IMR-90 (cell line): ENCODE measurements around the gene PMEPA1. TPM values are rescaled to one million over a fixed set of nuclear protein-coding genes. Genes with fewer than 3 reads are reported as not detected.

ENCODE experiments used
- ATAC-seq: fragments of 200-7000 bp; cut with Tn5 transposase; 2 replicates; pipeline ENCODE4 v1.9.1; 2020; ENCODE audit warnings: low read depth, mild to moderate bottlenecking, moderate library complexity
- BruUV-seq: library from RNA; stranded (reverse); fragments of 400-500 nt; replicated peaks from 2 replicates; lab custom pipeline; 2021; lab: Mats Ljungman, UMichigan
- CTCF ChIA-PET: fragments of 300-600 bp; formaldehyde crosslinking; extraction: SDS; loops from one replicate; lab custom pipeline; 2021; ENCODE audit warnings: antibody characterized with exemption; lab: Yijun Ruan, JAX
- POLR2A ChIA-PET: fragments of 300-600 bp; sonication (Branson Sonifier 250); formaldehyde crosslinking; loops from one replicate; lab custom pipeline; 2022; ENCODE audit warnings: antibody characterized with exemption; ENCODE audit not compliant: unreplicated experiment; lab: Charles Lee
- DNase-seq: peaks from one replicate; pipeline ENCODE4 v3.0.0; 2013
- H2AFZ ChIP-seq: replicated peaks from 2 replicates; pipeline ENCODE3; 2013; ENCODE audit warnings: low read length, mild to moderate bottlenecking; ENCODE audit not compliant: poor library complexity
- H2AK5ac ChIP-seq: 2 replicates; pipeline ENCODE4 v1.6.1; 2013; ENCODE audit warnings: low read depth, low read length, inconsistent platforms
- H2AK9ac ChIP-seq: replicated peaks from 2 replicates; pipeline ENCODE3; 2013; ENCODE audit warnings: mild to moderate bottlenecking, low read depth, low read length, moderate library complexity; ENCODE audit not compliant: poor library complexity
- H2BK120ac ChIP-seq: 2 replicates; pipeline ENCODE4 v1.6.1; 2013; ENCODE audit warnings: low read depth, low read length, inconsistent platforms
- H2BK15ac ChIP-seq: 3 replicates; pipeline ENCODE4 v1.6.1; 2013; ENCODE audit warnings: low read depth, low read length, inconsistent platforms
- H2BK20ac ChIP-seq: 2 replicates; pipeline ENCODE4 v1.6.1; 2013; ENCODE audit warnings: low read depth, mild to moderate bottlenecking, inconsistent platforms, low read length, moderate library complexity
- H2BK5ac ChIP-seq: 2 replicates; pipeline ENCODE4 v1.6.1; 2013; ENCODE audit warnings: mild to moderate bottlenecking, low read depth, low read length, inconsistent platforms; ENCODE audit not compliant: poor library complexity, severe bottlenecking
- H3K14ac ChIP-seq: replicated peaks from 2 replicates; pipeline ENCODE4 v1.6.1; 2013; ENCODE audit warnings: low read depth, low read length, inconsistent platforms
- H3K18ac ChIP-seq: 2 replicates; pipeline ENCODE4 v1.6.1; 2013; ENCODE audit warnings: low read depth, low read length, control low read depth
- H3K23ac ChIP-seq: 2 replicates; pipeline ENCODE4 v1.6.1; 2013; ENCODE audit warnings: low read depth, low read length, inconsistent platforms
- H3K27ac ChIP-seq: 2 replicates; pipeline ENCODE4 v1.5.1; 2013; ENCODE audit warnings: mild to moderate bottlenecking, control low read depth, low read length; ENCODE audit not compliant: insufficient read depth
- H3K27me3 ChIP-seq: 2 replicates; pipeline ENCODE4 v1.6.1; 2013; ENCODE audit warnings: low read length; ENCODE audit not compliant: control insufficient read depth, insufficient read depth
- H3K36me3 ChIP-seq: 2 replicates; pipeline ENCODE4 v1.6.1; 2013; ENCODE audit warnings: low read length, mixed read lengths; ENCODE audit not compliant: control insufficient read depth, insufficient read depth
- H3K4ac ChIP-seq: 2 replicates; pipeline ENCODE4 v1.6.1; 2013; ENCODE audit warnings: low read depth, low read length, inconsistent platforms
- H3K4me1 ChIP-seq: 2 replicates; pipeline ENCODE4 v1.6.1; 2013; ENCODE audit warnings: low read length, mixed read lengths; ENCODE audit not compliant: control insufficient read depth, insufficient read depth
- H3K4me2 ChIP-seq: 2 replicates; pipeline ENCODE4 v1.6.1; 2013; ENCODE audit warnings: low read depth, mild to moderate bottlenecking, control low read depth, low read length, moderate library complexity
- H3K4me3 ChIP-seq: 2 replicates; pipeline ENCODE4 v1.5.1; 2013; ENCODE audit warnings: low read depth, mild to moderate bottlenecking, control low read depth, low read length, moderate library complexity; ENCODE audit not compliant: insufficient read depth
- H3K56ac ChIP-seq: 2 replicates; pipeline ENCODE4 v1.6.1; 2013; ENCODE audit warnings: low read length, inconsistent platforms; ENCODE audit not compliant: insufficient read depth; ENCODE audit errors: extremely low read depth
- H3K79me1 ChIP-seq, 2 experiments: 2 replicates each; pipeline ENCODE4 v1.6.1; 2013; ENCODE audit warnings: low read length in 2 of 2, inconsistent platforms in 1 of 2, low read depth in 1 of 2
- H3K9ac ChIP-seq: 2 replicates; pipeline ENCODE4 v1.6.1; 2013; ENCODE audit warnings: low read depth, low read length, control low read depth
- H3K9me1 ChIP-seq: 2 replicates; pipeline ENCODE4 v1.6.1; 2013; ENCODE audit warnings: low read length, inconsistent platforms; ENCODE audit not compliant: insufficient read depth
- H3K9me3 ChIP-seq: 2 replicates; pipeline ENCODE4 v1.6.1; 2013; ENCODE audit warnings: low read length; ENCODE audit not compliant: control insufficient read depth, insufficient read depth
- H4K20me1 ChIP-seq: 2 replicates; pipeline ENCODE4 v1.6.1; 2013; ENCODE audit warnings: low read length, inconsistent platforms; ENCODE audit not compliant: insufficient read depth
- H4K5ac ChIP-seq: 2 replicates; pipeline ENCODE4 v1.6.1; 2013; ENCODE audit warnings: mild to moderate bottlenecking, low read depth, low read length, control low read depth
- H4K8ac ChIP-seq, 2 experiments: 2 replicates each; pipeline ENCODE4 v1.6.1; 2013; ENCODE audit warnings: low read depth in 2 of 2, low read length in 2 of 2, control low read depth in 1 of 2, inconsistent platforms in 1 of 2
- H4K91ac ChIP-seq: 2 replicates; pipeline ENCODE4 v1.6.1; 2013; ENCODE audit warnings: low read depth, low read length, inconsistent platforms; ENCODE audit not compliant: insufficient read depth
- CHD1 ChIP-seq: IDR thresholded peaks from 2 replicates; pipeline ENCODE4 v1.6.1; 2012; ENCODE audit warnings: low read depth, low read length, improper control_type of control experiment
- ELK1 ChIP-seq: fragments of 150-350 bp; IDR thresholded peaks from 2 replicates; pipeline ENCODE4 v1.6.1; 2016; ENCODE audit warnings: low read depth, mild to moderate bottlenecking, low read length, moderate library complexity, borderline replicate concordance
- FOS ChIP-seq: fragments of 150-350 bp; IDR thresholded peaks from 2 replicates; pipeline ENCODE4 v1.6.1; 2016; ENCODE audit warnings: low read depth, low read length
- MAZ ChIP-seq: IDR thresholded peaks from 2 replicates; pipeline ENCODE4 v1.6.1; 2012; ENCODE audit warnings: low read depth, mild to moderate bottlenecking, low read length, improper control_type of control experiment, moderate library complexity, borderline replicate concordance
- MXI1 ChIP-seq: IDR thresholded peaks from 2 replicates; pipeline ENCODE4 v1.6.1; 2012; ENCODE audit warnings: low read depth, mild to moderate bottlenecking, low read length, moderate library complexity, borderline replicate concordance
- POLR2A ChIP-seq: IDR thresholded peaks from 2 replicates; pipeline ENCODE4 v1.6.1; 2012; ENCODE audit warnings: mild to moderate bottlenecking, low read depth, low read length
- RAD21 ChIP-seq: IDR thresholded peaks from 2 replicates; pipeline ENCODE4 v1.6.1; 2012; ENCODE audit warnings: low read length, improper control_type of control experiment
- RCOR1 ChIP-seq: IDR thresholded peaks from 2 replicates; pipeline ENCODE4 v1.6.1; 2012; ENCODE audit warnings: mild to moderate bottlenecking, low read length, improper control_type of control experiment; ENCODE audit not compliant: insufficient replicate concordance
- USF2 ChIP-seq: fragments of 150-350 bp; IDR thresholded peaks from 2 replicates; pipeline ENCODE4 v1.6.1; 2017; ENCODE audit warnings: mild to moderate bottlenecking, antibody characterized with exemption, low read length, low read depth
- WGBS, 2 experiments: methylation state at CpG; one replicate each; pipeline versions ENCODE4 v1.1.5 to v1.1.7; 2013; ENCODE audit warnings: missing lambda C conversion rate in 2 of 2; ENCODE audit not compliant: insufficient read length in 1 of 2; ENCODE audit errors: extremely low coverage in 2 of 2; 5-methylcytosine and 5-hydroxymethylcytosine counted together
- dilution Hi-C: fragments of 300-500 bp; cut with HindIII; formaldehyde crosslinking; loops from one replicate; pipeline ENCODE4 v1.14.3; 2018; ENCODE audit warnings: low sequenced_read_pairs; ENCODE audit not compliant: unreplicated experiment
- in situ Hi-C: fragments of 300-500 bp; cut with MboI; formaldehyde crosslinking; loops from 3 replicates; pipeline ENCODE4 v1.14.3; 2019; ENCODE audit warnings: low sequenced_read_pairs, inconsistent platforms, mixed read lengths
- intact Hi-C: fragments of 100-400 bp; cut with micrococcal nuclease; formaldehyde crosslinking; loops from 2 replicates; pipeline ENCODE4 v1.10.0; 2022
- polyA plus RNA-seq, 3 experiments: library from polyadenylated mRNA; depleted of rRNA; stranded (reverse); fragments of >200 nt; gene quantifications; 2 replicates each; pipeline ENCODE4 v1.2.3, GENCODE V29; 2012; ENCODE audit warnings: low replicate concordance in 1 of 3
- total RNA-seq: library from RNA; depleted of rRNA; stranded (reverse); fragments of >200 nt; gene quantifications from 2 replicates; pipeline ENCODE4 v1.2.3, GENCODE V29; 2012

PMEPA1 gene
- total and polyA plus RNA-seq, 2 of the 4 experiments (the other 2 are of a cell fraction), result 2.0 to 6.9 TPM

- peaks cover 57% of the 10 kb centered on the region for H4K20me1 ChIP-seq
These were observed 2.5 kb downstream of the PMEPA1 start for GRCh38 chr20:57707320-57707719.

More at GRCh38 chr20:57707320-57707719, 2.5 kb downstream of the PMEPA1 start:
- H2AFZ ChIP-seq, result no peak overlapping the region
- H2AK9ac ChIP-seq, result no peak overlapping the region
- in situ Hi-C loops, result no loop called here
- no peak overlapping the region for H3K9ac ChIP-seq
- no peak overlapping the region for H3K27ac ChIP-seq
- H3K4me1 ChIP-seq, result peaks cover 4% of the 10 kb centered on the region; the same call in 1 of the 2 replicates
- H3K4me3 ChIP-seq, result no peak overlapping the region
- peak overlapping the region; percentile 67 for H3K23ac ChIP-seq
- dilution Hi-C loops, result no loop called here
- ATAC-seq (no peak), DNase-seq (no peak)
- H3K4ac ChIP-seq, result no peak overlapping the region
- no peak overlapping the region for H4K5ac ChIP-seq
- no peaks in the 10 kb centered on the region for H3K27me3 ChIP-seq
- H3K14ac ChIP-seq, result 0 out of 2 replicates have a peak overlapping the region, but pooled peaks have one; percentile 23
- no peak overlapping the region for H3K4me2 ChIP-seq
- H2BK5ac ChIP-seq, result no peak overlapping the region
- no TSS peak for BruUV-seq
- H3K18ac ChIP-seq, result no peak overlapping the region
- intact Hi-C loops, result no loop called here
- TF ChIP-seq ELK1, result no peak
- TF ChIP-seq POLR2A, result no peak
- no peak for TF ChIP-seq FOS
- no peak for TF ChIP-seq MXI1
- TF ChIP-seq RCOR1, result no peak
- no peak for TF ChIP-seq USF2
- no peak for TF ChIP-seq CHD1
- TF ChIP-seq MAZ, result no peak
- TF ChIP-seq RAD21, result no peak
- POLR2A ChIA-PET, result no interaction called here
- CTCF ChIA-PET, result interaction anchor here (1.1 kb wide), 1 partner anchor 87 kb away, joined by 3 read pairs; the partner anchor contains the start of gene ZBP1
- H2BK20ac ChIP-seq, result no peak overlapping the region
- H2BK120ac ChIP-seq, result no peak overlapping the region
- H3K56ac ChIP-seq, result no peak overlapping the region
- no peak overlapping the region for H4K91ac ChIP-seq
- no peak overlapping the region for H2AK5ac ChIP-seq
- H3K9me3 ChIP-seq, result no peaks in the 10 kb centered on the region
- H4K8ac ChIP-seq, result no peak overlapping the region
- H3K79me1 ChIP-seq, result peaks cover 11 to 48% of the 10 kb centered on the region in 2 experiments; a peak in 3 of 4 replicates
- WGBS, 2 experiments, result no CpG with 5 or more reads among the region's 7 CpGs
- peaks cover 5% of the 10 kb centered on the region; the same call in 1 of the 2 replicates for H3K9me1 ChIP-seq
- H3K36me3 ChIP-seq, result no peaks in the 10 kb centered on the region
- no peak overlapping the region for H2BK15ac ChIP-seq
